H1 (cell line): Measurements from ENCODE around the gene HMMR. TPM values are rescaled to one million over a fixed set of nuclear protein-coding genes. Genes with fewer than 3 reads are reported as not detected.

Source experiments
- CHD7 ChIP-seq: fragments of 300-600 bp; sonication (generic); IDR thresholded peaks from 2 replicates; pipeline ENCODE4 v1.7.1; 2012; ENCODE audit warnings: low read length, moderate library complexity, mild to moderate bottlenecking, inconsistent platforms; ENCODE audit not compliant: insufficient replicate concordance
- E2F6 ChIP-seq: IDR thresholded peaks from 2 replicates; pipeline ENCODE4 v1.6.1; 2012; ENCODE audit warnings: inconsistent platforms
- NANOG ChIP-seq: IDR thresholded peaks from 2 replicates; pipeline ENCODE4 v1.6.1; 2011; ENCODE audit warnings: low read length, low read depth, mild to moderate bottlenecking, inconsistent platforms; ENCODE audit not compliant: insufficient read depth, poor library complexity, severe bottlenecking
- PHF8 ChIP-seq: fragments of 200-600 bp; sonication (generic); conservative IDR thresholded peaks from 2 replicates; pipeline ENCODE4 v1.7.1; 2012; ENCODE audit warnings: low read depth, mild to moderate bottlenecking, inconsistent platforms, low read length, moderate library complexity
- TCF12 ChIP-seq: IDR thresholded peaks from 2 replicates; pipeline ENCODE4 v1.6.1; 2011; ENCODE audit warnings: low read depth, mild to moderate bottlenecking, low read length
- ZNF274 ChIP-seq: IDR thresholded peaks from 2 replicates; pipeline ENCODE4 v1.7.0; 2012; ENCODE audit warnings: low read length, borderline replicate concordance; ENCODE audit errors: extremely low read depth
- polyA plus RNA-seq, 7 experiments: library from polyadenylated mRNA; depleted of rRNA in 3 of 7; stranded (reverse) in 5 of 7; unstranded in 2 of 7; fragments of >200 nt in 5 of 7; fragments of 200-250 nt in 2 of 7; gene quantifications; 1 replicate in 5 of 7; 2 replicates in 1 of 7; 4 replicates in 1 of 7; pipeline versions ENCODE4 v1.2.1 to v1.2.3, GENCODE V29; 2011 to 2013; ENCODE audit warnings: missing spikeins in 2 of 7, mixed read lengths in 2 of 7
- total RNA-seq: library from RNA; stranded (reverse); fragmentation: NEBNext Ultra II Directional; extraction: Animal tissue kit (Norgen Biotek cat#: 25700); gene quantifications from 2 replicates; pipeline ENCODE4 v1.2.1, GENCODE V29; 2021

The HMMR gene
- total and polyA plus RNA-seq, 2 of the 8 experiments (the other 6 are each of a cell fraction or from before 2014, with no cell fraction given), result 17.5 to 77.3 TPM

GRCh38 chr5:163437309-163438182 lies 22.9 kb upstream of the HMMR start, which contains the start of gene CCNG1 (continued):
- TF ChIP-seq CHD7, result no peak
- TF ChIP-seq E2F6, result peak; percentile 40; the same call in 1 of the 2 replicates
- TF ChIP-seq TCF12, result no peak
- peak; percentile 96 for TF ChIP-seq PHF8
- no peak for TF ChIP-seq NANOG
- TF ChIP-seq ZNF274, result no peak
